GM21381 (cell line): ENCODE results near the gene DNAJA3.
A peak's percentile ranks its signal among the peaks of the same experiment; 100 is the strongest.

ENCODE experiments used
- ATAC-seq: cut with Tn5 transposase; IDR thresholded peaks from one replicate; pipeline ENCODE4 v1.9.1; 2021; ENCODE audit warnings: mild to moderate bottlenecking, moderate library complexity; ENCODE audit not compliant: unreplicated experiment

The DNAJA3 gene

GRCh38 chr16:4472880-4473279 is 47.2 kb downstream of the DNAJA3 start:
- no peak for ATAC-seq

- peak; percentile 48 for ATAC-seq
Observed at GRCh38 chr16:4474192-4474961, 48.7 kb downstream of the DNAJA3 start, which contains the start of gene NMRAL1. Gene NMRAL1, minus strand, starts transcription at chr16:4474625. Its CDS starts 493 bp downstream, at chr16:4474132.

DNA sequence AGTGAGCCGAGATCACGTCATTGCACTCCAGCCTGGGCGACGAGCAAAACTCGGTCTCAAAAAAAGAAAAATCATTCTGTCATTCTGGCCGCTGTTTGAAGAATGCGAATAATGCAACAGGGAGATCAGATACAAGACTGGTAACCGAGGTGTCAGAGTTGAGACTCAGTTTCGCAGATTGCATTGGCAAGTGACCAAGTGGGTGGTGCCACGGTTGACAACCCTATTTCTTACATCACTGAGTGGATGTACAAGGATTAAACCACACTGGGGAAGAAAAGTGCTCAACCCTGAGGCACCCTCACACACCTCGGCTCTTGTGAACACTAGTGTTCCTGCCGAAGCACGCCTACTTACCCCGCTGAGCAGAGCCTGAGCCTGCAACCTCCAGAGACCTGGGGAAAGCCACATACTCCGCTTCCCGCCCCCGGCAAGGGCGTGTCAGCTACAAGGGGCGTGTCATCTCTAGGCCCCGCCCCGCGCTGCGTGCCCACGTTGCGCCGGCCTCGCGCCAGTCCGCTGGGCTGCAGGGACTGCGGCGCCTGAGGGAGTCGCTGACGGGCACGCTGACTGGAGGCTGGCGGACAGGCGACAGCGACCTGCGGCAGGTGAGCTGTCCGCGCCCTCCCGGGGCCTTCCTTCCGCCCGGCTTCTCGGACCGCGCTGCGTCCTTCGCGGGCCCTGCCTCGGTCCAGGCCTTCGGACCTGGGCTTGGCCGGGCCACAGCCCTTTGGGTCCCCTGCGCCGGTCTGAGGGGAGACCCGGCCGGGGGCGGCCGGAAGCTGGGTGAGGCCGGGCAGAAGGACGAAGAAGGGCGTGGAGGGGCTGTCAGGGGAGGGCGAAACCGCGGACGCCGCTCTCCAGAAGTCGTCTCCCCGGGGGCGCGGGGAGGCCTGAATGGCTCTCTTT is 50.5 kb downstream of the DNAJA3 start, which contains the start of gene HMOX2:
Gene HMOX2 (plus strand): TSS at position 519 of the 909 bp plus-strand sequence. CDS start 29,127 bp downstream, outside the sequence.
- ATAC-seq, result peak; percentile 81

DNA sequence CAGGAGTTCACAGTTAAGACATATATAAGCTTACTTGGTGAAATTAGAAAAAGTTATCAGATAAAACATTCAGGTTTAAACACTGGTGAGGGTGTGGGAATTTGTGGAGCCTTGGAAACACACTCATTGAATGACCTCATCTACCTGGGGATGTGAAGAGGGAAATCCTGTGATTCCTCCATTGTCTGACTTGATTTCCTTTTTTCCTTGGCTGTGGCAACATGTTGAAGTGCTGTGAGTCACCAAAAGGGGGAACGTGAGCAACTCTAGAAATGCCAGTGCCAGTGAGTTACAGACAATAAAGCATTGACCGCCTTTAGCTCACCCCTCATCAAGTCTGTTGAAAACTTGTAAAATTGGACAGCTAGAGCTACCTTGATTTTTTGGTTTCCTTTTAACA is 52.3 kb downstream of the DNAJA3 start:
- ATAC-seq, result no peak

GRCh38 chr16:4481526-4481925 is 55.9 kb downstream of the DNAJA3 start:
- no peak for ATAC-seq

DNA sequence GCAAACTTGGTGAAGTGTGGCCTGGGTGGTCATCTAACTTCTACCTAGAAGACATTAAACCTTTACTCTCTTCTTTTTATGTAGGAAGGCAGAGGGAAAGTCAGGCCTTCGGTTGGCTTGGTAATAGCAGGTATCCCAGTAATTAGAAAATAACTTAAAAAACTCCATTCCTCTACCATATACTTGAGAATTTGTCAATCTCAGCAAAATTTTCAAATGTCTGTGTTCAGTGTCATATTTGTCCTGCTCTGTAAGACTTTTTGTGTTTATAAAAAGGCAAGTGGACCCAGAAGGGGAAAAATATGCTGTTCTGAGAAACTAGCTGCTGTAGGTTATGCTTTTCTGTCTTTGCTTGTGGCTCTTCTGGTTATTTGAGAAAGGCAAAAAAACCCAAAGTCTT is 56.3 kb downstream of the DNAJA3 start:
- no peak for ATAC-seq

DNA sequence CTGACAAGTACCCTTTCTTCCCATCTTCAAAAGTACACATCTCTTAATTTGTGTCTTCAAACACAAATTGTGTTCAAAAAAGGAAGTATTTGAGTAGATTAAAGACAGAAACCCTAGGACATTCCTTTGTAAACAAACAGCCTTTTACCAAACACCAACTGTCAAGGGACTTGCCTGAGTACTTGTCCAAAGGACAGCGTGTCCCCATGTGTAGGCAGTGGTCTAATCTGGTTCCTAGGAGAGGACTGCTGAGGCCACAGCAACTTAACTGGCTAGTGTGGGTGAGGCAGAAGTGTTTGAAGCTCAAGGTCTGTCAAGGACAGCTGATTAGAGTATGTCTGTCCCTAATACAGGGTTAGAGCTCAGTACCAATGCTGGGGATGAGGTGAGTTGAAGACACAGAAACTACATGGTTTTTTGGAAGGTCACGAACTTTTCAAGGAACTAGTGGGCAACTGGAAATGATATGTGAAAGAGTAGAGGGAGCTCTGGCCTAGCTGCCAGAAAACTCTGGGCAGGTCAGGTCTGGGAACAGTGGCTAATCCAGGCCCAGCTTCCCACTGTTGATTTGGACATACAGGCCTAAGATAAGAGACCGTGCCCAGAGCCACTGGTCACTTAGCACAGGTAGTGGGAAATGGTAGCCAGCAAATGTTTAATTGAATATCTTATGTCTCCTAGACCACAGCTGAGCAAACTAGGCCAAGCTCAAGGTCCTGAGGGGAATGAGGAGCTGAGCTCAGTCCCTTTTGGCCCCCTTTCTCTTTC is 60.6 kb downstream of the DNAJA3 start:
- no peak for ATAC-seq

- no peak for ATAC-seq
Observed at GRCh38 chr16:4487955-4488498, 62.4 kb downstream of the DNAJA3 start.

- ATAC-seq, result no peak
Observed at GRCh38 chr16:4488499-4488967, 62.9 kb downstream of the DNAJA3 start.

- no peak for ATAC-seq
Observed at GRCh38 chr16:4489030-4489429, 63.4 kb downstream of the DNAJA3 start.

GRCh38 chr16:4491898-4492297 is 66.2 kb downstream of the DNAJA3 start:
- no peak for ATAC-seq

DNA sequence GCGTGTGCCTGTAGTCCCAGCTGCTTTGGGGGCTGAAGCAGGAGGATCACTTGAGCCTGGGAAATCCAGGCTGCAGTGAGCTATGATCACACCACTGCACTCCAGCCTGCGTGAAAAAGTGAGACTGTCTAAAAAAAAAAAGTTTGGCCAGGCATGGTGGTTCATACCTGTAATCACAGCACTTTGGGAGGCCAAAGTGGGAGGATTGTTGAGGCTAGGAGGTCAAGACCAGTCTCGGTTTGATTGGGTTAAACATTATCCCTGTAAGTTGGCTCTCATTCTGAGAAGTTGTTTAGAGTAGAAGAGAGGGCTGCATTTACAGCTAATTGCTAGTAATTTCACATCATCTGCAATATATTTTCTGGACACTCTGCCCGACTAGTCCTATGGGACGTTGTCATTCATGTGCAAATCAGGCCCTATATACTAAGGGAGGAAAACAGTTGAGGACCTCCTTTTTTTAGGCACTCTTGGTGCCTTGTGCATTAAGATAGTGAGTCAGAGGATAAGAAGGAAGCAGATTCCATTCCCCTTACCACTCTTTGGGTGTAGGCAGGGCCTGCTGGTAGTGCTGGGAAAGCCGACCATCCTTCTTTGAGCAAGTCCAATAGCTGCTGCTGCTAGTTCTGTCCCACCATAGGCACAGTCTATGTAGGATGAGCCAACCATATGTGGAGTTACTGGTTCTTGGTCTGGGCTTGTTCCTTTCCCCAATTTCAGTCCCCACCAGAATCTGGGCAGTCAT is 69.2 kb downstream of the DNAJA3 start:
- no peak for ATAC-seq

- no peak for ATAC-seq
Observed at GRCh38 chr16:4495766-4496165, 70.1 kb downstream of the DNAJA3 start.

DNA sequence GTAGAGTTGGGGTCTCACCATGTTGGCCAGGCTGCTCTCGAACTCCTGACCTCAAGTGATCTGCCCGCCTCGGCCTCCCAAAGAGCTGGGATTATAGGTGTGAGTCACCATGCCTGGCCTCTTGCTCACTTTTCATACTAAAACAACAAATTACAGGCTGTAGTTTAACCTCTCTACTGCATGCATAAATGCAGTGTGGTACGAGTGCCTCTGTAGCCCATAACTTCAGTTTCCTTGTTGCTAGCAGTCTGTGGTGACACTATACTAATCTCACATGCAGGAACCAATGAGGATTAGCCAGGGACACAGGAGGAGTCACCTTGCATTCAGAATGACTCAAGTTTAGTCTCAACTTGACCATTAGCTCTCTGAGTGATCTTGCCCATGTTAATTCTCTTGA is 70.6 kb downstream of the DNAJA3 start:
- no peak for ATAC-seq

GRCh38 chr16:4498546-4499195 is 73.0 kb downstream of the DNAJA3 start:
- no peak for ATAC-seq

GRCh38 chr16:4499196-4499555 is 73.5 kb downstream of the DNAJA3 start:
- ATAC-seq, result no peak

GRCh38 chr16:4500272-4500671 is 74.6 kb downstream of the DNAJA3 start:
- no peak for ATAC-seq

DNA sequence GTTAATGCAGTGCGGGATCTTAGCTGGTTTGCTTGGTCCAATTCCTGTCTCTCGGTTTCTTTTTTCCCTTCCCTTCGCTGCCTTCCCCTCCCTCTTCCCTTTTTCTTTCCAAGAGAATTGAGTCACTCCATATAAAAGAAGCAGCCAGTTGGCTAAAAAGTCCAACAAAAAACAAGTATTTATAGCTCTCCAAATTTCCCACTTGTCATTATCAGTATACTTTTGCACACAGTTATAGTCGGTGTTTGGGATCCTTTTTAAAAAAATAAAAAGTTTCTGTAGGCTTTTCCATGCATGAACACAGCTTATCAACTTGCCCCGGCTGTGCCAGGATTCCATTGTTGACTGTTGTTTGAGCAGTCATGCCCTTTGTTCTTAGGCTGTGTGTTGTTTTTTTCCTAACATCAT is 75.4 kb downstream of the DNAJA3 start:
- no peak for ATAC-seq

GRCh38 chr16:4505356-4506147 is 79.9 kb downstream of the DNAJA3 start:
- ATAC-seq, result peak; percentile 69
